Endothelial cell of umbilical vein (primary cell): ENCODE data around the gene SLC25A21. TPM values are rescaled to one million over a fixed set of nuclear protein-coding genes. Genes with fewer than 3 reads are reported as not detected.

Experiments used
- BruUV-seq: library from RNA; stranded (reverse); fragments of 400-500 nt; replicated peaks from 2 replicates; lab custom pipeline; 2021; lab: Mats Ljungman, UMichigan
- CTCF ChIA-PET: fragments of 300-600, 350-600 bp; sonication (Branson Sonifier 250); formaldehyde crosslinking; loops from one replicate; lab custom pipeline; 2021; ENCODE audit warnings: antibody characterized with exemption, inconsistent platforms; lab: Charles Lee
- POLR2A ChIA-PET: fragments of 300-600, 350-600 bp; sonication (Branson Sonifier 250); formaldehyde crosslinking; loops from one replicate; lab custom pipeline; 2021; ENCODE audit warnings: antibody characterized with exemption, inconsistent platforms; lab: Charles Lee
- DNase-seq: peaks from one replicate; pipeline ENCODE4 v3.0.0-alpha.2; 2011; ENCODE audit warnings: low read depth, low spot score
- FAIRE-seq: peaks from 2 replicates; lab custom pipeline; 2011; peaks lifted over from hg19 to GRCh38; lab: Jason Lieb, UNC
- H2AFZ ChIP-seq: 2 replicates; pipeline ENCODE4 v1.6.0; 2012; ENCODE audit warnings: low read depth, low read length, control low read depth, inconsistent platforms
- H3K27ac ChIP-seq: 2 replicates; pipeline ENCODE4 v1.5.1; 2011; ENCODE audit warnings: low read depth, mild to moderate bottlenecking, control low read depth, low read length, moderate library complexity; ENCODE audit not compliant: insufficient read depth
- H3K27me3 ChIP-seq, 2 experiments: 2 replicates each; pipeline versions ENCODE4 v1.6.0 to v1.6.1; 2011; ENCODE audit warnings: low read length in 2 of 2, mixed read lengths in 1 of 2; ENCODE audit not compliant: control insufficient read depth in 2 of 2, insufficient read depth in 2 of 2
- H3K36me3 ChIP-seq, 2 experiments: 2 replicates in 1 of 2; 3 replicates in 1 of 2; pipeline ENCODE4 v1.5.1; 2011; ENCODE audit warnings: low read length in 2 of 2, mild to moderate bottlenecking in 1 of 2, moderate library complexity in 1 of 2; ENCODE audit not compliant: control insufficient read depth in 2 of 2, insufficient read depth in 2 of 2; ENCODE audit errors: extremely low read depth in 1 of 2
- H3K4me1 ChIP-seq: 3 replicates; pipeline ENCODE4 v1.5.1; 2011; ENCODE audit warnings: mild to moderate bottlenecking, low read length; ENCODE audit not compliant: control insufficient read depth, insufficient read depth; ENCODE audit errors: extremely low read depth
- H3K4me2 ChIP-seq: 2 replicates; pipeline ENCODE4 v1.6.1; 2011; ENCODE audit warnings: low read length, control low read depth, mixed read lengths; ENCODE audit not compliant: insufficient read depth
- H3K4me3 ChIP-seq, 3 experiments: fragments of 200-600 bp in 1 of 3; sonication (generic), shearing (Covaris generic) in 1 of 3; replicated peaks in 1 of 3; 2 replicates each; pipeline ENCODE4 v1.5.1; 2011 to 2016; ENCODE audit warnings: control low read depth in 3 of 3, low read length in 3 of 3, mild to moderate bottlenecking in 2 of 3, inconsistent platforms in 1 of 3, low read depth in 1 of 3, moderate library complexity in 1 of 3; ENCODE audit not compliant: insufficient read depth in 1 of 3
- H3K79me2 ChIP-seq: 2 replicates; pipeline ENCODE4 v1.6.0; 2012; ENCODE audit warnings: low read length, inconsistent platforms; ENCODE audit not compliant: control insufficient read depth, insufficient read depth
- H3K9ac ChIP-seq: replicated peaks from 2 replicates; pipeline ENCODE3; 2011; ENCODE audit warnings: low read length, control low read depth; ENCODE audit not compliant: insufficient read depth; ENCODE audit errors: extremely low read depth
- H3K9me1 ChIP-seq: replicated peaks from 3 replicates; pipeline ENCODE4 v1.6.0; 2011; ENCODE audit warnings: mild to moderate bottlenecking, low read length; ENCODE audit not compliant: control insufficient read depth, insufficient read depth; ENCODE audit errors: extremely low read depth
- H3K9me3 ChIP-seq: replicated peaks from 2 replicates; pipeline ENCODE4 v1.5.1; 2012; ENCODE audit warnings: low read length, inconsistent platforms; ENCODE audit not compliant: control insufficient read depth, insufficient read depth
- H4K20me1 ChIP-seq: replicated peaks from 2 replicates; pipeline ENCODE3; 2011; ENCODE audit warnings: mild to moderate bottlenecking, low read length; ENCODE audit not compliant: control insufficient read depth, insufficient read depth; ENCODE audit errors: extremely low read depth
- CTCF ChIP-seq, 2 donors: IDR thresholded peaks; 1 replicate in 1 of 2; 2 replicates in 1 of 2; pipeline ENCODE4 v1.5.1; 2011; ENCODE audit warnings: low read length in 2 of 2, mild to moderate bottlenecking in 2 of 2, moderate library complexity in 2 of 2, control low read depth in 1 of 2, inconsistent platforms in 1 of 2, low read depth in 1 of 2; ENCODE audit not compliant: insufficient read depth in 1 of 2; ENCODE audit errors: extremely low read depth in 1 of 2
- EZH2 ChIP-seq: IDR thresholded peaks from 2 replicates; pipeline ENCODE4 v1.6.1; 2012; ENCODE audit warnings: borderline replicate concordance, low read depth, mild to moderate bottlenecking, moderate library complexity, low read length, inconsistent platforms; ENCODE audit not compliant: severe bottlenecking
- FOS ChIP-seq: IDR thresholded peaks from 2 replicates; pipeline ENCODE4 v1.6.1; 2011; ENCODE audit warnings: mild to moderate bottlenecking, low read length, moderate library complexity, borderline replicate concordance; ENCODE audit not compliant: insufficient read depth
- JUN ChIP-seq: IDR thresholded peaks from 2 replicates; pipeline ENCODE4 v1.6.1; 2011; ENCODE audit warnings: borderline replicate concordance, low read depth; ENCODE audit not compliant: insufficient read length, insufficient read depth
- MAX ChIP-seq: IDR thresholded peaks from 2 replicates; pipeline ENCODE4 v1.6.1; 2011; ENCODE audit not compliant: insufficient read depth, insufficient read length
- POLR2A ChIP-seq: IDR thresholded peaks from 2 replicates; pipeline ENCODE4 v1.6.1; 2012; ENCODE audit warnings: low read depth, mild to moderate bottlenecking, control low read depth, low read length
- POLR2AphosphoS5 ChIP-seq: IDR thresholded peaks from 2 replicates; pipeline ENCODE4 v1.6.1; 2012; ENCODE audit warnings: low read depth, mild to moderate bottlenecking, control low read depth, low read length, moderate library complexity; ENCODE audit not compliant: insufficient read depth
- dilution Hi-C: fragments of 300-500 bp; cut with MboI; formaldehyde crosslinking; loops from one replicate; pipeline ENCODE4 v1.15.0; 2019; ENCODE audit warnings: low sequenced_read_pairs; ENCODE audit not compliant: extremely low pct_ligation_motif_present
- intact Hi-C: fragments of 100-400 bp; cut with micrococcal nuclease; formaldehyde crosslinking; loops from one replicate; pipeline ENCODE4 v1.10.0; 2022
- polyA plus RNA-seq, 4 experiments: library from polyadenylated mRNA; depleted of rRNA in 3 of 4; stranded (reverse) in 3 of 4; unstranded in 1 of 4; fragments of >200 nt; gene quantifications; 2 replicates each; pipeline versions ENCODE4 v1.2.1 to v1.2.3, GENCODE V29; 2011 to 2012; ENCODE audit warnings: missing spikeins in 1 of 4
- total RNA-seq: library from RNA; stranded (reverse); gene quantifications from 2 replicates; pipeline ENCODE4 v1.2.3, GENCODE V29; 2021

SLC25A21 gene
- total and polyA plus RNA-seq, 2 donors (not counting 3 experiments of a cell fraction or from before 2014, with no cell fraction given): 0.98 to 1.4 TPM

DNA sequence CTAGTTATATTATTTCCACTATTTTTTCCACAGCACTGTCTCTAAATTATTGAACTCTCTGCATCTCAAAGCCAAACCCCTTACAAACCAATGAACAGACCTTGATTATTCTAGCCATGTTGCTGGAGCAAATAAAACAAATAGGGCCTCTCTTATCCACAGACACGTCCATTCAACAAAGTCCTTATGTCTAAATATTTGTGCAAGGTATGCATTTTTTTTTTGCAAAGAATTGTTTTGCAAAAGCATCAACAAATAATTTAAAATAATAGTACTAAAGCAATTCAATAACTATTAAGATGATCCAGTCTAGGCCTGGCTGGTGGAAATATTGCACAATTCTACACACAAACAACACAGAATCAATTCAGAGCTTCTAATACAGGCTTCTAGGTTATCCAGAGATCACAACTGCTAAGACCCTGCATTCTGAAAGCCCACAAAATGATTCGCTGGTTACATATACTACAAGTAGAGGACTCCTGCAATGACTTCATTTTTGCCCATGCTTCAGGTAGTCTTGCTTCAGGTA lies 221.0 kb downstream of the SLC25A21 start:
- no peak for FAIRE-seq
- ChIA-PET CTCF (interaction anchor here (1.2 kb wide), 1 partner anchor 10 kb away, joined by 9 read pairs; no protein-coding TSS in a partner anchor), POLR2A (no interaction called here)
- no peak overlapping the region for H3K4me2 ChIP-seq
- H3K27me3 ChIP-seq: no peaks in the 10 kb centered on the region
- BruUV-seq: no TSS peak
- intact Hi-C loops: no loop called here
- DNase-seq: no peak
- no peak overlapping the region for H3K4me3 ChIP-seq
- no peak for TF ChIP-seq CTCF (IDR thresholded peaks at IDR 0.05; ENCODE audit: extremely low read depth in 1 of 2, insufficient read depth in 1 of 2, low read depth in 1 of 2, low read length in 2 of 2)
- no peak for TF ChIP-seq JUN
- TF ChIP-seq POLR2AphosphoS5: no peak
- no peak for TF ChIP-seq FOS
- TF ChIP-seq POLR2A: no peak
- no peak for TF ChIP-seq EZH2
- TF ChIP-seq MAX: no peak
- no peaks in the 10 kb centered on the region for H3K9me3 ChIP-seq
- no peaks in the 10 kb centered on the region for H3K79me2 ChIP-seq
- H3K27ac ChIP-seq: no peak overlapping the region
- H3K9me1 ChIP-seq: no peaks in the 10 kb centered on the region
- H4K20me1 ChIP-seq: no peaks in the 10 kb centered on the region
- no peaks in the 10 kb centered on the region for H3K36me3 ChIP-seq
- H3K4me1 ChIP-seq: no peaks in the 10 kb centered on the region
- H3K9ac ChIP-seq: no peak overlapping the region
- H2AFZ ChIP-seq: no peak overlapping the region
- dilution Hi-C loops: no loop called here
